OCI-LY7 (cell line): ENCODE results near the gene ANXA8L1.
"Not testable (repeated sequence)": the region's sequence is repeated elsewhere in the genome, so short reads cannot be mapped to it uniquely, and the experiment has no call there.

Source experiments
- CTCF ChIP-seq: fragments of 200-600 bp; sonication (generic); conservative IDR thresholded peaks from 2 replicates; pipeline ENCODE4 v1.5.1; 2014; ENCODE audit warnings: mild to moderate bottlenecking, antibody characterized with exemption, low read length, moderate library complexity, mixed read lengths
- EZH2phosphoT487 ChIP-seq: fragments of 200-600 bp; sonication (generic); IDR thresholded peaks from 2 replicates; pipeline ENCODE4 v1.6.1; 2018; ENCODE audit warnings: low read depth, borderline replicate concordance, mild to moderate bottlenecking, mixed run types, antibody characterized with exemption, low read length, moderate library complexity, mixed read lengths

- not testable (repeated sequence) for TF ChIP-seq CTCF, EZH2phosphoT487
These were observed 35.5 kb downstream of the ANXA8L1 start for GRCh38 chr10:46411123-46411522.
